ENCODE data around the gene DMD. TPM values are rescaled to one million over a fixed set of nuclear protein-coding genes. Genes with fewer than 3 reads are reported as not detected.

The DMD gene
- total and polyA plus RNA-seq, 2 of the 13 experiments (the other 11 are each of a cell fraction or from before 2014, with no cell fraction given) = 17.6 to 25.9 TPM

DNA sequence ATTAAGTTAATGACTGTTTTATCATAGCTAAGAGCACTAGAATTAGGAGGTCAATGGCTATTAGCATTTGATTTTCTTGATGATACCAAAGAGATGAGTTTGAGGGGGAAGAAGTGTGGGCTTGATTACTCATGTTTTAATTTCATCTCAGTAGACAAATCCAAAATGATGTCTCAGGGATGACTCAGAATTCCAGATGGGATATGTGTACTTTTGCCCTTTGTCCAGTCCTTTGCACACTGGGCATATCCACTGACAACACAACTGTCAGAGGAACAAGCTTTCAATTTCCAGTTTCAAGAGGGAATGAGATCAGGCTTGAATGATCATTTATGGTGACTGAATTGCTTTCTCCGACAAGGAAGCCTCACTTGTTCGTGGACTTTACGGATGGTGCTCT, 1814.2 kb downstream of the DMD start:
- Histone ChIP-seq H4K20me1 (ENCODE audit: insufficient read depth, low read length) (no peaks in the 10 kb centered on the region), H3K9me3 (ENCODE audit: low read length) (no peaks in the 10 kb centered on the region), H3K4me2 (ENCODE audit: low read depth, low read length) (no peak overlapping the region), H3K4me1 (ENCODE audit: insufficient read depth, low read length) (no peaks in the 10 kb centered on the region), H3K27ac (ENCODE audit: extremely low read length, insufficient read depth, low read length) (no peak overlapping the region), H3K36me3 (replicated peaks in 1 of 2; ENCODE audit: control insufficient read depth in 1 of 2, insufficient read depth in 2 of 2, low read length in 2 of 2) (no peaks in the 10 kb centered on the region), H3K79me2 (ENCODE audit: insufficient read depth, low read length) (no peaks in the 10 kb centered on the region), H3K27me3 (ENCODE audit: control insufficient read depth in 1 of 2, insufficient read depth in 2 of 2, low read length in 2 of 2) (no peaks in the 10 kb centered on the region), H3K4me3 (replicated peaks in 1 of 3; ENCODE audit: insufficient read depth in 1 of 3, low read depth in 2 of 3, low read length in 3 of 3) (no peak overlapping the region), H2AFZ (ENCODE audit: low read length) (no peak overlapping the region), H3K9ac (ENCODE audit: insufficient read depth, low read depth, low read length) (no peak overlapping the region)
- BruUV-seq (replicated peaks) = no TSS peak
- no peak for DNase-seq (ENCODE audit: low spot score)
- in situ Hi-C loops (cut with HindIII; ENCODE audit: extremely low pct_ligation_motif_present, low pct_unique_long_range_greater_than_20kb) = no loop called here
- WGBS (ENCODE audit: low lambda C conversion rate) = 85% methylated on average over 3 of the region's 3 CpGs
- intact Hi-C loops (cut with micrococcal nuclease; ENCODE audit: unreplicated experiment) = no loop called here
- no peak for ATAC-seq
- no peak for TF ChIP-seq ZFP37 (CRISPR knock-in tag; IDR thresholded peaks at IDR 0.05; ENCODE audit: borderline replicate concordance)
- no peak for TF ChIP-seq ZNF230 (CRISPR knock-in tag; IDR thresholded peaks at IDR 0.05)
- TF ChIP-seq, protein P1, sequence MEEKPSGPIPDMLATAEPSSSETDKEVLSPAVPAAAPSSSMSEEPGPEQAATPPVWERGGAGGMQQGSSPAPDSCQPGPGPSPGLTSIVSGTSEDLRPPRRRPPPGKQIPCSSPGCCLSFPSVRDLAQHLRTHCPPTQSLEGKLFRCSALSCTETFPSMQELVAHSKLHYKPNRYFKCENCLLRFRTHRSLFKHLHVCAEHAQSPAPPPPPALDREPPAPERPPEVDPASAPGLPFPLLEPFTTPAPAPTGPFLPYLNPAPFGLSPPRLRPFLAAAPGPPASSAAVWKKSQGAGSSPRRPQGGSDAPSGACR (CRISPR knock-in tag; IDR thresholded peaks at IDR 0.05) = no peak
- no peak for TF ChIP-seq JUNB (CRISPR knock-in tag; IDR thresholded peaks at IDR 0.05; ENCODE audit: borderline replicate concordance)
- TF ChIP-seq, protein P2, sequence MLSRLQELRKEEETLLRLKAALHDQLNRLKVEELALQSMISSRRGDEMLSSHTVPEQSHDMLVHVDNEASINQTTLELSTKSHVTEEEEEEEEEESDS (CRISPR knock-in tag; IDR thresholded peaks at IDR 0.05; ENCODE audit: borderline replicate concordance) = no peak
- no peak for TF ChIP-seq SAP130 (CRISPR knock-in tag; IDR thresholded peaks at IDR 0.05; ENCODE audit: low read depth)
- no peak for TF ChIP-seq KDM5B (CRISPR knock-in tag; IDR thresholded peaks at IDR 0.05; ENCODE audit: borderline replicate concordance)
- TF ChIP-seq PITX1 (CRISPR knock-in tag; IDR thresholded peaks at IDR 0.05) = no peak
- no peak for TF ChIP-seq KDM2A (CRISPR knock-in tag; IDR thresholded peaks at IDR 0.05; ENCODE audit: borderline replicate concordance, low read depth)
- TF ChIP-seq TBX3 (IDR thresholded peaks at IDR 0.05; ENCODE audit: borderline replicate concordance) = no peak
- TF ChIP-seq, protein P3, sequence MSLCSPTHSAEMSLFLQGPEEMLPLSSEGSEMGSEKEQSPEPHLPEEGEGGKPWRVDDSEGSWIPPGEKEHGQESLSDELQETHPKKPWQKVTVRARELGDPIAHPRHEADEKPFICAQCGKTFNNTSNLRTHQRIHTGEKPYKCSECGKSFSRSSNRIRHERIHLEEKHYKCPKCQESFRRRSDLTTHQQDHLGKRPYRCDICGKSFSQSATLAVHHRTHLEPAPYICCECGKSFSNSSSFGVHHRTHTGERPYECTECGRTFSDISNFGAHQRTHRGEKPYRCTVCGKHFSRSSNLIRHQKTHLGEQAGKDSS (CRISPR knock-in tag; IDR thresholded peaks at IDR 0.05; ENCODE audit: borderline replicate concordance, low read depth) = no peak
- no peak for TF ChIP-seq REPIN1 (CRISPR knock-in tag; IDR thresholded peaks at IDR 0.05; ENCODE audit: borderline replicate concordance, low read depth)
- no peak for TF ChIP-seq CENPX (CRISPR knock-in tag; IDR thresholded peaks at IDR 0.05)
- TF ChIP-seq ZNF839 (CRISPR knock-in tag; IDR thresholded peaks at IDR 0.05; ENCODE audit: borderline replicate concordance) = no peak
- no peak for TF ChIP-seq FIP1L1 (IDR thresholded peaks at IDR 0.05; ENCODE audit: borderline replicate concordance, insufficient read depth, low read depth, low read length)
- TF ChIP-seq, protein P4, sequence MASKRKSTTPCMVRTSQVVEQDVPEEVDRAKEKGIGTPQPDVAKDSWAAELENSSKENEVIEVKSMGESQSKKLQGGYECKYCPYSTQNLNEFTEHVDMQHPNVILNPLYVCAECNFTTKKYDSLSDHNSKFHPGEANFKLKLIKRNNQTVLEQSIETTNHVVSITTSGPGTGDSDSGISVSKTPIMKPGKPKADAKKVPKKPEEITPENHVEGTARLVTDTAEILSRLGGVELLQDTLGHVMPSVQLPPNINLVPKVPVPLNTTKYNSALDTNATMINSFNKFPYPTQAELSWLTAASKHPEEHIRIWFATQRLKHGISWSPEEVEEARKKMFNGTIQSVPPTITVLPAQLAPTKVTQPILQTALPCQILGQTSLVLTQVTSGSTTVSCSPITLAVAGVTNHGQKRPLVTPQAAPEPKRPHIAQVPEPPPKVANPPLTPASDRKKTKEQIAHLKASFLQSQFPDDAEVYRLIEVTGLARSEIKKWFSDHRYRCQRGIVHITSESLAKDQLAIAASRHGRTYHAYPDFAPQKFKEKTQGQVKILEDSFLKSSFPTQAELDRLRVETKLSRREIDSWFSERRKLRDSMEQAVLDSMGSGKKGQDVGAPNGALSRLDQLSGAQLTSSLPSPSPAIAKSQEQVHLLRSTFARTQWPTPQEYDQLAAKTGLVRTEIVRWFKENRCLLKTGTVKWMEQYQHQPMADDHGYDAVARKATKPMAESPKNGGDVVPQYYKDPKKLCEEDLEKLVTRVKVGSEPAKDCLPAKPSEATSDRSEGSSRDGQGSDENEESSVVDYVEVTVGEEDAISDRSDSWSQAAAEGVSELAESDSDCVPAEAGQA (IDR thresholded peaks at IDR 0.05; ENCODE audit: low read depth) = no peak
- TF ChIP-seq, protein P4 (CRISPR knock-in tag; IDR thresholded peaks at IDR 0.05; ENCODE audit: borderline replicate concordance) = no peak
- TF ChIP-seq ZNF607 (CRISPR knock-in tag; IDR thresholded peaks at IDR 0.05; ENCODE audit: borderline replicate concordance) = no peak
- ChIA-PET POLR2A (no interaction called here), CTCF (ENCODE audit: low intra/inter-chr PET ratio, low total read pairs) (no interaction called here)
- FAIRE-seq = no peak

Measured in HepG2 (cell line).